NB4 (cell line): ENCODE measurements around the gene HOXB3.

ENCODE experiments used
- TF ChIP-seq, protein P1 (sequence below): IDR thresholded peaks from one replicate; pipeline ENCODE4 v1.5.1; 2012; ENCODE audit warnings: low read depth, low read length
- TF ChIP-seq, protein P2 (sequence below): IDR thresholded peaks from 2 replicates; pipeline ENCODE4 v1.6.1; 2011; ENCODE audit warnings: low read depth, low read length

DNA sequence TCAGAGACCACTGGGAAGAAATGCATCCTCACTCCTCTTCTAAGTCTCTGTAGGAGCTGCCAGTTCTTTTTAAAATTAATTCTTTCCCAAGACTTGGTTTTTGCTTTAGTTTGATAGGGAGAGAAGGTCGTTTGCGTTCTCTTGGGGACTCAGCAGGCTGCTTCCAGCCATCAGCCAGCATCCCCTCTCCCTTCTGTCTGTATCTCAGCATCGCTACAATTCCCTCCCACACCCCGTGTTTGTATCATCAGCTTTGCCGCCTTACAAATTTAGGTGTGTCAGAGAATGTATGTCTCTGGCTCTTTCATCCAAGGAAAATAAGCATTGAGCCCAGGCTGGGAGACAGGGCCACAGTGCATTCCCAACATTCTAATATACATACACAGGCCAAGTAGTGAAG, 9.3 kb upstream of the HOXB3 start:
- TF ChIP-seq, protein P1, sequence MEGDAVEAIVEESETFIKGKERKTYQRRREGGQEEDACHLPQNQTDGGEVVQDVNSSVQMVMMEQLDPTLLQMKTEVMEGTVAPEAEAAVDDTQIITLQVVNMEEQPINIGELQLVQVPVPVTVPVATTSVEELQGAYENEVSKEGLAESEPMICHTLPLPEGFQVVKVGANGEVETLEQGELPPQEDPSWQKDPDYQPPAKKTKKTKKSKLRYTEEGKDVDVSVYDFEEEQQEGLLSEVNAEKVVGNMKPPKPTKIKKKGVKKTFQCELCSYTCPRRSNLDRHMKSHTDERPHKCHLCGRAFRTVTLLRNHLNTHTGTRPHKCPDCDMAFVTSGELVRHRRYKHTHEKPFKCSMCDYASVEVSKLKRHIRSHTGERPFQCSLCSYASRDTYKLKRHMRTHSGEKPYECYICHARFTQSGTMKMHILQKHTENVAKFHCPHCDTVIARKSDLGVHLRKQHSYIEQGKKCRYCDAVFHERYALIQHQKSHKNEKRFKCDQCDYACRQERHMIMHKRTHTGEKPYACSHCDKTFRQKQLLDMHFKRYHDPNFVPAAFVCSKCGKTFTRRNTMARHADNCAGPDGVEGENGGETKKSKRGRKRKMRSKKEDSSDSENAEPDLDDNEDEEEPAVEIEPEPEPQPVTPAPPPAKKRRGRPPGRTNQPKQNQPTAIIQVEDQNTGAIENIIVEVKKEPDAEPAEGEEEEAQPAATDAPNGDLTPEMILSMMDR, result no peak
- TF ChIP-seq, protein P2, sequence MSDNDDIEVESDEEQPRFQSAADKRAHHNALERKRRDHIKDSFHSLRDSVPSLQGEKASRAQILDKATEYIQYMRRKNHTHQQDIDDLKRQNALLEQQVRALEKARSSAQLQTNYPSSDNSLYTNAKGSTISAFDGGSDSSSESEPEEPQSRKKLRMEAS, result no peak
